Measurements from ENCODE around the gene WIPF2.

Gene WIPF2, protein sequence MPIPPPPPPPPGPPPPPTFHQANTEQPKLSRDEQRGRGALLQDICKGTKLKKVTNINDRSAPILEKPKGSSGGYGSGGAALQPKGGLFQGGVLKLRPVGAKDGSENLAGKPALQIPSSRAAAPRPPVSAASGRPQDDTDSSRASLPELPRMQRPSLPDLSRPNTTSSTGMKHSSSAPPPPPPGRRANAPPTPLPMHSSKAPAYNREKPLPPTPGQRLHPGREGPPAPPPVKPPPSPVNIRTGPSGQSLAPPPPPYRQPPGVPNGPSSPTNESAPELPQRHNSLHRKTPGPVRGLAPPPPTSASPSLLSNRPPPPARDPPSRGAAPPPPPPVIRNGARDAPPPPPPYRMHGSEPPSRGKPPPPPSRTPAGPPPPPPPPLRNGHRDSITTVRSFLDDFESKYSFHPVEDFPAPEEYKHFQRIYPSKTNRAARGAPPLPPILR

DNA sequence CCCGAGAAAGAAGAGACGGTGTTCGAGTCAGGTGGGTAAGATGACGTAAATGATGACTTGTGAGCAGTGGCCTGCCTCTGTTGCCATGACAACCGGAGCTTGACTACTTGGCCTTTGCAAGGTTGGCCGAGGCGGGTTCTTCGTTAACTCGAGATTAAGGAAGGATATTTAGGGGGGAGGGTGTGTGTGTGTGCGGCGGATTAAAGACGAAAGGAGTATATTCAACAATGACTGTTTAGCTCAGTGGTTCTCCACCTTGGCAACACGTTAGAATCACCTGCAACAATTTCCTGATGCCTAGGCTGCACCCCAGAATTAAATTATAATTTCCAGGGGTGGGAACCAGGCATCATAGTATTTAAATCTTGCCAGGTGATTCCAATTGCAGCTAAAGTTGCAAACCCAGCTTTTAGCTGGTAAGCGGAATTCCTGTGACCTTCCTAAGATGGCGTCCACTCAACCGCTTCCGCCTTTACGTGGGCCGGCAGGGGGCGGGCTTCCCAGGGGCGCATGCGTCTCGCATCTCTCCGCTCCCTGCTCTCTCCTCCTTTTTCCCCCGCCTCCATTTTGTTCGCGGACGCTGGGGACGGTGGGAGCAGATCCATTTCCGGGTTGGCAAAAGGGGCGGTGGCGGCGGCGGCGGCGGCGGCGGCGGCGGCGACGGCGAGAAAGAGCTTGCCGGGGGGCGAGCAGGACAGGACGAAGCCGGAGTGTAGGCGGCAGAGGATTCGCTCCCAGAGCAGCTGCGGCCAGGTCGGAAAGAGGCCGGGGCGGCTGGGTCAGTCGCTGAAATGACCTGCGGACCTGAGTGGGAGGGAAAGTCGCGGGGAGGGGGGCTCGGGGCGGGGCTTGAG, at the start of gene WIPF2:
WIPF2 (plus strand) TSS at position 565 of the 854 bp plus-strand sequence. CDS start 37,156 bp downstream, outside the sequence.
- peak within 1 kb of the TSS; percentile 78 for H3K4me3 ChIP-seq (ENCODE audit: low read depth, low read length)
- DNase-seq (ENCODE audit: low read depth) = peak; percentile 98
- TF ChIP-seq, protein P1, sequence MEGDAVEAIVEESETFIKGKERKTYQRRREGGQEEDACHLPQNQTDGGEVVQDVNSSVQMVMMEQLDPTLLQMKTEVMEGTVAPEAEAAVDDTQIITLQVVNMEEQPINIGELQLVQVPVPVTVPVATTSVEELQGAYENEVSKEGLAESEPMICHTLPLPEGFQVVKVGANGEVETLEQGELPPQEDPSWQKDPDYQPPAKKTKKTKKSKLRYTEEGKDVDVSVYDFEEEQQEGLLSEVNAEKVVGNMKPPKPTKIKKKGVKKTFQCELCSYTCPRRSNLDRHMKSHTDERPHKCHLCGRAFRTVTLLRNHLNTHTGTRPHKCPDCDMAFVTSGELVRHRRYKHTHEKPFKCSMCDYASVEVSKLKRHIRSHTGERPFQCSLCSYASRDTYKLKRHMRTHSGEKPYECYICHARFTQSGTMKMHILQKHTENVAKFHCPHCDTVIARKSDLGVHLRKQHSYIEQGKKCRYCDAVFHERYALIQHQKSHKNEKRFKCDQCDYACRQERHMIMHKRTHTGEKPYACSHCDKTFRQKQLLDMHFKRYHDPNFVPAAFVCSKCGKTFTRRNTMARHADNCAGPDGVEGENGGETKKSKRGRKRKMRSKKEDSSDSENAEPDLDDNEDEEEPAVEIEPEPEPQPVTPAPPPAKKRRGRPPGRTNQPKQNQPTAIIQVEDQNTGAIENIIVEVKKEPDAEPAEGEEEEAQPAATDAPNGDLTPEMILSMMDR (conservative IDR thresholded peaks at IDR 0.05; ENCODE audit: low read depth, low read length) = peak; percentile 83

DNA sequence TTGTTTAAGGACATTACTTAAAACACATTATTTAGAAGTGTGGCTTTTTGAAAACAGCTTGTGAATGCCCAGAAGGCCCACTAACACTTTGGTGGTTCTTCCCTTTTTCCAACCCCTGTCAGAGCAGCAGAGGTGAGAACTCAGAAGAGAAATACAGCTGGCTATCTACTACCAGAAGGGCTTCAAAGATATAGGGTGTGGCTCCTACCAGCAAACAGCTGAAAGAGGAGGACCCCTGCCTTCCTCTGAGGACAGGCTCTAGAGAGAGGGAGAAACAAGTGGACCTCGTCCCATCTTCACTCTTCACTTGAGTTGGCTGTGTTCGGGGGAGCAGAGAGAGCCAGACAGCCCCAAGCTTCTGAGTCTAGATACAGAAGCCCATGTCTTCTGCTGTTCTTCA, 48.8 kb upstream of the WIPF2 start:
- TF ChIP-seq, protein P1 (conservative IDR thresholded peaks at IDR 0.05; ENCODE audit: low read depth, low read length) = no peak
- H3K4me3 ChIP-seq (ENCODE audit: low read depth, low read length) = no peak overlapping the region
- no peak for DNase-seq (ENCODE audit: low read depth)

DNA sequence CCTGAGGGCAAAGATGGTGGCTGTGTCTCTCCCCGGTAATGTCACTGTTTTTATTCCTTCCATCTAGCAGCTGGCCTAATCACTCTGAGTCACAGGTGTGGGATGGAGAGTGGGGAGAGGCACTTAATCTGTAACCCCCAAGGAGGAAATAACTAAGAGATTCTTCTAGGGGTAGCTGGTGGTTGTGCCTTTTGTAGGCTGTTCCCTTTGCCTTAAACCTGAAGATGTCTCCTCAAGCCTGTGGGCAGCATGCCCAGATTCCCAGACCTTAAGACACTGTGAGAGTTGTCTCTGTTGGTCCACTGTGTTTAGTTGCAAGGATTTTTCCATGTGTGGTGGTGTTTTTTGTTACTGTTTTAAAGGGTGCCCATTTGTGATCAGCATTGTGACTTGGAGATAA, 47.4 kb upstream of the WIPF2 start:
- no peak overlapping the region for H3K4me3 ChIP-seq (ENCODE audit: low read depth, low read length)

DNA sequence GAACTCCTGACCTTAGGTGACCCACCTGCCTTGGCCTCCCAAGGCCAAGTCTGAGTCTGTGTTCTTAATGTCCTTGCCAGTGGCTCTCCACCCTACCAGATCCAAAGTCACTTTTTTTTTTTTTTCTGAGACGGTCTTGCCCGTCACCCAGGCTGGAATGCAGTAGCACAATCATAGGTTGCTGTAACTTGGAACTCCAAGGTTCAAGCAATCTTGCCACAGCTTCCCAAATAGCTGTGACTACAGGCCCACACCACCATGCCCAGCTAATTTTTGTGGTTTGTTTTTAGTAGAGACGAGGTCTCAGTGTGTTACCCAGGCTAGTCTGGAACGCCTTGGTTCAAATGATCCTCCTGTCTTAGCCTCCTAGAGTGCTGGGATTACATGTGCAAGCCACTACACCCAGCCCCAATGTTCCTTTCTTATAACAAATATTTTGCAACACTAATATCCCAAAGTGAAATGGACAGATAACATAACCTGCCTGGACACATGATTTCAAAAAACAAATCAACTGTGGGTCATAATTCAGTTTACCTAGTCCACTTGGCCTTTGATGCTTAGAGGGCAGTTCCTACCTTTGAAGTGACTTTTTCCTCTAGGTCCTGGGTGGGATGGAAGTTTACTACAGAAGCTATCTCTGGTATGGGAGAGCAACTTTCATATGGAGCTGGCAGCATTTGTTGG, 45.9 kb upstream of the WIPF2 start:
- TF ChIP-seq, protein P1 (conservative IDR thresholded peaks at IDR 0.05; ENCODE audit: low read depth, low read length) = no peak
- no peak for DNase-seq (ENCODE audit: low read depth)
- H3K4me3 ChIP-seq (ENCODE audit: low read depth, low read length) = no peak overlapping the region

More for the DNA sequence above, 47.4 kb upstream of the WIPF2 start:
- DNase-seq (ENCODE audit: low read depth) = peak; percentile 50
- TF ChIP-seq, protein P1 (conservative IDR thresholded peaks at IDR 0.05; ENCODE audit: low read depth, low read length) = no peak

DNA sequence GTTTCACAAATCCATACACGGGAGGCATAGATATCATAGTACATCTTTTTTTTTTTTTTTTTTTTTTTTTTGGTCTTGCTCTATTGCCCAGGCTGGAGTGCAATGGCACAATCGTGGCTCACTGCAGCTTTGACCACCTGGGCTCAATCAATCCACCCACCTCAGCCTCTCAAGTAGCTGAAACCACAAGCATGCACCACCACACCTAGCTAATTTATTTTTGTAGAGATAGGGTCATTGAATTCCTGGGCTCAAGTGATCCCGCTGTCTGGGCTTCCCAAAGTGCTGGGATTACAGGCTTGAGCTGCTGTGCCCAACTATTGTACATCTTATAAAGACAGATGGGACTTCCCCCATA, 45.3 kb upstream of the WIPF2 start:
- no peak for DNase-seq (ENCODE audit: low read depth)
- TF ChIP-seq, protein P1 (conservative IDR thresholded peaks at IDR 0.05; ENCODE audit: low read depth, low read length) = no peak
- no peak overlapping the region for H3K4me3 ChIP-seq (ENCODE audit: low read depth, low read length)

DNA sequence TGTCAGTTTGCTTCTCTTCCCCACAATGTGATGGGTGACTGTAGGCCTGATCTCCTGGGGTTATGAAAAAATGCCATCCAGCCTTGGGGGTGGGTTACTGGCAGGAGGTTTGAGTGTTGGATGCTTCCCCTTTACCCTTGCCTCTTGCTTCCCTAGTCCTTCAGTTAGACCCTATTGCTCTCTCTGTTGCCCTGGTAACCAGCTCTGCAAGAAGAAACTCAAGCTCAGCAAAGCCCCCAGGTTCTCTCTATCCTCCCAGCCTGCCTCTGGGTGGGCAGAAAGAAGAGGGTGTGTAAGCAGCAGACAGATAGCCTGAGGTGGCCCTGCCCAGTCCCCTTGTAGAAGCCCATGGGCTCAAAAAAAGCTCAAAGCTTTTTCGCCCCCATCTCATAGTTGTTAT, 44.6 kb upstream of the WIPF2 start:
- H3K4me3 ChIP-seq (ENCODE audit: low read depth, low read length) = no peak overlapping the region
- TF ChIP-seq, protein P1 (conservative IDR thresholded peaks at IDR 0.05; ENCODE audit: low read depth, low read length) = no peak
- DNase-seq (ENCODE audit: low read depth) = no peak
